Stimulated activated CD4-positive, alpha-beta T cell treated with anti-CD3 and anti-CD28 coated beads, Interleukin-12 subunit alpha, Interleukin-12 subunit beta, amount 100 ng/mL, for 24 hours (primary cell): ENCODE results near the gene PCDHGB6.
"Not testable (repeated sequence)": the region's sequence is repeated elsewhere in the genome, so short reads cannot be mapped to it uniquely, and the experiment has no call there.

Source experiments
- DNase-seq, 2 experiments: peaks; one replicate each; pipeline ENCODE4 v3.0.0-alpha.2; 2020; ENCODE audit warnings: low read depth in 2 of 2

PCDHGB6 gene

DNA sequence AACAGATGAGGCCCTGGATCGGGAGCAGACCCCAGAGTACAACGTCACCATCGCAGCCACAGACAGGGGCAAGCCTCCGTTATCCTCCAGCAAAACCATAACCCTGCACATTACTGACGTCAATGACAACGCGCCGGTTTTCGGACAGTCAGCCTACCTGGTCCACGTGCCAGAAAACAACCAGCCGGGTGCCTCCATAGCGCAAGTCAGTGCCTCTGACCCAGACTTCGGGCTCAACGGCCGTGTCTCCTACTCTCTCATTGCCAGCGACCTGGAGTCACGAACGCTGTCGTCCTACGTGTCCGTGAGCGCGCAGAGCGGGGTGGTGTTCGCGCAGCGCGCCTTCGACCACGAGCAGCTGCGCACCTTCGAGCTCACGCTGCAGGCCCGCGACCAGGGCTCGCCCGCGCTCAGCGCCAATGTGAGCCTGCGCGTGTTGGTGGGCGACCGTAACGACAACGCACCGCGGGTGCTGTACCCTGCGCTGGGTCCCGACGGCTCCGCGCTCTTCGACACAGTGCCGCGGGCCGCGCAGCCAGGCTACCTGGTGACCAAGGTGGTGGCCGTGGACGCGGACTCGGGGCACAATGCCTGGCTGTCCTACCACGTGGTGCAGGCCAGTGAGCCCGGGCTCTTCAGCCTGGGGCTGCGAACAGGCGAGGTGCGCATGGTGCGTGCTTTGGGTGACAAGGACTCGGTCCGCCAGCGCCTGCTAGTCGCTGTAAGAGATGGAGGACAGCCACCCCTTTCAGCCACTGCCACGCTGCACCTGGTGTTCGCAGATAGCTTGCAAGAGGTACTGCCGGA, 11.5 kb downstream of the PCDHGB6 start:
- no peak for DNase-seq

DNA sequence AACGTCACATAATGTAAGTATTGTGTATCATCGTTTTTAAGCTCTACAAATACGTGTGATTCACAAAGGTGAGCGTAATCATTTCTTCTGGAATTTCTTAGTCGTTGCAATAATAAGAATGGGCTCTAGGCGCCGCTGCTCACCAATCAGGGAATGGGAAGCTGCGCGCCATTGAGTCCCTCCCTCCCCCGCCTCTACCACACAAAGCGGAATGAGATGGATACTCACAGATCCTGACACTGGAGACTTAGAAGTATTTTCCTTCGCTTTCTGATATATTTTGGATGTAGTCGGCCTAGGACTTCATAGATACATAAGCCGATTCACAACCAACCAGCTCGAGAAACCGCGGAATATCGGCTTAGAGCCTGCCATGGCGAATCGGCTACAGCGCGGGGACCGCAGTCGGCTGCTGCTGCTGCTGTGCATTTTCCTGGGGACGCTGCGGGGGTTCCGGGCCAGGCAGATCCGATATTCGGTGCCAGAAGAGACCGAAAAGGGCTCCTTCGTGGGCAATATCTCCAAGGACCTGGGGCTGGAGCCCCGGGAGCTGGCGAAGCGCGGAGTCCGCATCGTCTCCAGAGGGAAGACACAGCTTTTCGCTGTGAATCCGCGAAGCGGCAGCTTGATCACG, 13.2 kb downstream of the PCDHGB6 start, which contains the start of gene PCDHGA11:
Gene PCDHGA11 (plus strand): TSS at position 197 of the 634 bp plus-strand sequence. CDS start 177 bp downstream, at position 374.
- peak in 1 of 2 experiments; percentile 50 for DNase-seq

DNA sequence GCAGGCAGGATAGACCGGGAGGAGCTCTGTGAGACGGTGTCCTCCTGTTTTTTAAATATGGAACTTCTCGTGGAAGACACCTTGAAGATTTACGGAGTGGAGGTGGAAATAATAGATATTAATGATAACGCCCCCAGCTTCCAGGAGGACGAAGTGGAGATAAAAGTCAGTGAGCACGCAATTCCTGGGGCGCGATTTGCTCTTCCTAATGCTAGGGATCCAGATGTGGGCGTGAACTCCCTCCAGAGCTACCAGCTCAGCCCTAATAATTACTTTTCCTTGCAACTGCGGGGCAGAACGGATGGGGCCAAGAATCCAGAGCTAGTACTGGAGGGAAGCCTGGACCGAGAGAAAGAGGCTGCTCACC, 13.7 kb downstream of the PCDHGB6 start:
- no peak for DNase-seq

- DNase-seq = no peak
These were observed 15.0 kb downstream of the PCDHGB6 start for GRCh38 chr5:141422742-141423291.

GRCh38 chr5:141427783-141428426, 20.1 kb downstream of the PCDHGB6 start:
- no peak for DNase-seq

GRCh38 chr5:141430332-141431113, 22.7 kb downstream of the PCDHGB6 start, which contains the start of gene PCDHGA12:
TSS of gene PCDHGA12 (plus strand) at chr5:141430507. CDS start at chr5:141430760, 253 bp downstream.
- DNase-seq = no peak

- no peak for DNase-seq
These were observed 23.5 kb downstream of the PCDHGB6 start for GRCh38 chr5:141431286-141431685.

DNA sequence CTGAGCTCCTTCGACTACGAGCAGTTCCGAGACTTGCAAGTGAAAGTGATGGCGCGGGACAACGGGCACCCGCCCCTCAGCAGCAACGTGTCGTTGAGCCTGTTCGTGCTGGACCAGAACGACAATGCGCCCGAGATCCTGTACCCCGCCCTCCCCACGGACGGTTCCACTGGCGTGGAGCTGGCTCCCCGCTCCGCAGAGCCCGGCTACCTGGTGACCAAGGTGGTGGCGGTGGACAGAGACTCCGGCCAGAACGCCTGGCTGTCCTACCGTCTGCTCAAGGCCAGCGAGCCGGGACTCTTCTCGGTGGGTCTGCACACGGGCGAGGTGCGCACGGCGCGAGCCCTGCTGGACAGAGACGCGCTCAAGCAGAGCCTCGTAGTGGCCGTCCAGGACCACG, 24.5 kb downstream of the PCDHGB6 start:
- DNase-seq = not testable (repeated sequence)

GRCh38 chr5:141432726-141433125, 24.9 kb downstream of the PCDHGB6 start:
- not testable (repeated sequence) for DNase-seq

- no peak for DNase-seq
These were observed 26.2 kb downstream of the PCDHGB6 start for GRCh38 chr5:141434006-141434405.

- no peak for DNase-seq
These were observed 29.4 kb downstream of the PCDHGB6 start for GRCh38 chr5:141437221-141437620.

DNA sequence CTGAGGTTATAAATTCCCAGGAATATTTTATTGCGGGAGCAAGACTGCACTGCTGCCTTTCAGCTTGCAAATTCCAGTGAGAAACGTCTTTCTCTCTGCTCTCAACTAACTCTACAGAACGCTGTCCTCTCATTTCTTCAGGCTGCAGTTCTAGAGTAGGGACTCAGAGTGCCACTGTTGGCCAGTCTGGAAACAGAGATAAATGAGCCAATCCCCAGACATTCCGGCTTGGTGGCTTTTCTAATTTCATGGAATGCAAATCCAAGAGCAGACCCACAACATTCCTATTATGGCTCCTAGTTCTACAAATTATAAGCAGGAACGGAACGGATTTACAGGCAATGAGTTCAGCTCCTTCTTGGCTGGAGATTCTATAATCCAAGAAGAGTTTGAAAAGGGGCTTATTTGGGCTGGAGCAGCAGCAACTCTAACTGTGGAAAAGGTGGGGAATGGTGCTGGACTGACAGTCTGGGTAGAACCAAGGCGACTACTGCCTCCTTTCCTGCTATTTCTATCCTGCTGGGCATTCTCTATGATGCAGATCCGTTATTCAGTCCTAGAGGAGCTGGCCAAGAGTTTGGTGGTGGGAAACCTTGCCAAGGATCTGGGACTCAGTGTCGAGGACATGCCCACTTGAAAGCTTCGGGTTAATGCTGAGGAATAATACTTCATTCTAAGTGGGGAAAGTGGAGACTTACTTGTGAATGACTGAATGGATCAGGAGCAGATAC, 31.8 kb downstream of the PCDHGB6 start:
- DNase-seq = no peak

- no peak for DNase-seq
These were observed 32.5 kb downstream of the PCDHGB6 start for GRCh38 chr5:141440341-141440740.

DNA sequence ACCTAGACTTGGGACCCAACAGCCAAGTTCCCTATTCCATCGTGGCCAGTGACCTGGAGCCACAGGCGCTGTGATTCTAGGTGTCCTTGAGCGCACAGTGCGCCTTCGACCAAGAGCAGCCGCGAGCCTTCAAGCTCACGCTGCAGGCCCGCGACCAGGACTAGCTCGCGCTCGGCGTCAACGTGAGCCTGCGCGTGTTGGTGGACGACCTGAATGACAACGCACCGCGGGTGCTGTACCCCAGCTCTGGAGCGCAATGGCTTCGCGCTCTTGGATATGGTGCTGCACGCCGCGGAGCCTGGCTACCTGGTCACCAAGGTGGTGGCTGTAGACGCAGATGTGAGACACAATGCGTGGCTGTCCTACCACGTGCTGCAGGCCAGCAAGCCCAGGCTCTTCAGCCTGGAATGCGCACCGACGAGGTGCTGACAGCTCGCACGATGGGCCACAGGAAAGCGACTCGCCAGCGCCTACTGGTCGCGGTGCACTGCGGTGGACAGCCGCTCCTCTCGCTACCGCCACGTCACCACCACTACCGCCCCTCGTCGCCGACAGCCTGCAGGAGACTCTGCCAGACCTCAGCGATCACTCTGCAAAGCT, 33.9 kb downstream of the PCDHGB6 start:
- DNase-seq = no peak
